22Rv1 (cell line): ENCODE measurements around the gene LHPP.

Experiments used
- ZFX ChIP-seq: fragments of 450-650 bp; IDR thresholded peaks from 2 replicates; pipeline ENCODE4 v1.6.1; 2017; ENCODE audit warnings: antibody characterized with exemption, borderline replicate concordance
- TF ChIP-seq, protein P1 (sequence below): fragments of 450-650 bp; IDR thresholded peaks from 2 replicates; pipeline ENCODE4 v1.5.1; 2017; ENCODE audit warnings: mild to moderate bottlenecking

DNA sequence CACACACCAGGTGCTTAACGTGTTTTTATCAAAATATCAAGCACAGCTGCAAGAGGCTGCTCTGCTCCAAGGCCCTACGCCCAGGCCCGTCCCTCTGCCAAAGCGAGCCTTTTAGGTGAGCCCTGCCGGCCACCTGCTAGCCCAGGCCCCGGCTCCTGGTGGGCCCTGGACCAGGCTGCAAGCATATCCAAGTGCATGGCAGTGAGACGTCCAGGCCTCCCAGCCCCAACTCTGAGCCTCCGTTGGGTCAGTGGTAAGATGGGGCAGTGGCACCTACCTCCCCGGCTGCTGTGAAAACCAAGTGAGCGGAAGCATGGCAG is 136.2 kb downstream of the LHPP start:
- TF ChIP-seq, protein P1, sequence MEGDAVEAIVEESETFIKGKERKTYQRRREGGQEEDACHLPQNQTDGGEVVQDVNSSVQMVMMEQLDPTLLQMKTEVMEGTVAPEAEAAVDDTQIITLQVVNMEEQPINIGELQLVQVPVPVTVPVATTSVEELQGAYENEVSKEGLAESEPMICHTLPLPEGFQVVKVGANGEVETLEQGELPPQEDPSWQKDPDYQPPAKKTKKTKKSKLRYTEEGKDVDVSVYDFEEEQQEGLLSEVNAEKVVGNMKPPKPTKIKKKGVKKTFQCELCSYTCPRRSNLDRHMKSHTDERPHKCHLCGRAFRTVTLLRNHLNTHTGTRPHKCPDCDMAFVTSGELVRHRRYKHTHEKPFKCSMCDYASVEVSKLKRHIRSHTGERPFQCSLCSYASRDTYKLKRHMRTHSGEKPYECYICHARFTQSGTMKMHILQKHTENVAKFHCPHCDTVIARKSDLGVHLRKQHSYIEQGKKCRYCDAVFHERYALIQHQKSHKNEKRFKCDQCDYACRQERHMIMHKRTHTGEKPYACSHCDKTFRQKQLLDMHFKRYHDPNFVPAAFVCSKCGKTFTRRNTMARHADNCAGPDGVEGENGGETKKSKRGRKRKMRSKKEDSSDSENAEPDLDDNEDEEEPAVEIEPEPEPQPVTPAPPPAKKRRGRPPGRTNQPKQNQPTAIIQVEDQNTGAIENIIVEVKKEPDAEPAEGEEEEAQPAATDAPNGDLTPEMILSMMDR, result no peak
- TF ChIP-seq ZFX, result no peak
